ENCODE data around the gene SKAP1. TPM values are rescaled to one million over a fixed set of nuclear protein-coding genes. Genes with fewer than 3 reads are reported as not detected.
"Not testable (repeated sequence)": the region's sequence is repeated elsewhere in the genome, so short reads cannot be mapped to it uniquely, and the experiment has no call there.

Gene SKAP1
- total RNA-seq, 1 donor from 2014 or later = 25.4 TPM

DNA sequence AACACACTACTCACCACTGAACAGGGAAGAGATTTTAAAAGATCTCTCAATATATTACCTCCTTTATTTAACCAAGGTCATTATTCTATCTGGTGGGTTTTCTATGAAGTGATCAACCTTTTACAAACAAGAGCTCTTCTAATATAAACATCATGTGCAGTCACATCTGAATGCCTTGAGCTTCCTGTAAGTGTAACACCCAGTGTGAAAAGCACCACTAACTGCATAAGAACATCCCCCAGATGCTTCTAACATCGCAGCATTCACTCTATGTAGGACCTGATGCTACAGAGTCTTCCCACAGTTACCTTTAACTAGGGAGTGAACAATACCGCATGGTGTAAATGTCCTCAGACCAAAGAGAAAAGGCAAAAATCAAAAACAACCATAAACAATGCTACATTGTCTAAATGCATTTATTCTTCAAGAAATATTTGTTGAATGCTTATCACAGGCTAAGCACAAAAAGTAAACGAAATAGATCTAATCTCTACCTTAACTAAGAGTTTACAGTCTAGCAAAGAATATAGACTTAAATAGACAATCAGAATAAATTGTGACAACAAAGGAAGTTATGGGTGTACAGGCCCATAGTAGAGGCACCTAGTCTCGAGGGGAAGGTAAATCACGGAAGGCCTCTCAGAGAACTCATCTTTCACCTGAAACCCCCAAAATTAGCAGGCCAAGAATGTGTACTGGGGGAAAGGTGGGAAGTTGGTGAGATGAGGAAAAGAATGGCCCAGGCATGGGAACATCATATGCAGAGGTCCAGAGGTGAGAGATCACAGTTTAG, 16.2 kb downstream of the SKAP1 start:
- DNase-seq (ENCODE audit: low spot score) = no peak

DNA sequence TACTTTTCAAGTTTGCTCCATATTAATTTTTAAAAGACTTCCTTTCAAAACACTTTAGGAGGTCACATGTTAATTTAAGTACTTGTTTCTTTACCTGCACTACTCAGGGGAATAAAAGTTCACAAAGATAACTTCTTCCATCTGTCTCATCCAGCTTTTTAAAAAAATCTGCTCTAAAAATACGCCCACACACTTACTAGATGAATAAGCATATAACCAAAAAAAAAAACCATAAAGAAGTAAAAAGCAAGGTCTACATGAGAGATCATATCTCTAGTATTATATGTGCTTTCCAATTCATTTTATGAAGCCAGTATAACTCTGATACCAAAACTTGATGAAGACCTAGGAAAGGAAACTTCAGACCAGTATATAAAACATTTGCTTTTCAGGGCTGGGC, 17.2 kb downstream of the SKAP1 start:
- DNase-seq (ENCODE audit: low spot score) = no peak

GRCh38 chr17:48410821-48411220, 19.2 kb downstream of the SKAP1 start:
- DNase-seq (ENCODE audit: low spot score) = not testable (repeated sequence)

DNA sequence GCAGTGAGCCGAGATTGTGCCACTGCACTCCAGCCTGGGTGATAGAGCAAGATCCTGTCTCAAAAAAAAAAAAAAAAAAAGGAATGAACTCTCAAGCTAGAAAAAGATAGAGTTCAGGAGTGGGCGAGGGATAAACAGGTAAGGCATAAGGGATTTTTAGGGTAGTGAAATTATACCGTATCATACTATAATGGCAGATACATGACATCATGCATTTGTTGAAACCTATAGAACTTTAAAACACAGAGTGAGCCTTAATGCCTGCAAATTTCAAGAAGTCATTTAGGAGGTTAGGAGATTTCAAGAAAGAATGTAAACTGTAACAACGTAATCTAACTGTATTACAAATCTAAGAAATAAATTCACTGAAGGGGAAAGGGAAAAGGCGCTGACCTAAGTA, 20.4 kb downstream of the SKAP1 start:
- no peak for DNase-seq (ENCODE audit: low spot score)

GRCh38 chr17:48406936-48407567, 23.0 kb downstream of the SKAP1 start:
- DNase-seq (ENCODE audit: low spot score) = no peak

DNA sequence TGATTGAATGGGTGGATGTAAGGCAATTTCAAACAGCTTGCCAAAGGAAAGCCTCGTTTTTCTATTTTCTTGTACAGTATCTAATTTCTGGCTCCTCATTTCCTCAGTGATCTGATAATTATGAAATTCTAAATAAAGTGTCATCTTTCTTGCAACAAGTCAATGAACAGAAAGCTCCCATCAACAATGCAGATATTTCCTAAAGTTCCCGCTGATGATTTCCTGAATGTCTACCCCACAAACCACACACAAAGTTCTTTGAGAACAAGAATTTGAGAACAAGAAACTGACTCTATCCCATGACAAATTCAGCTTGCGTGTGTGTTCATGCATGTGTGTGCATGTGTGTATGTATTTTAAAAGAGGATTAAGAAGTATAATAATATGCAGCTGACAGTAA, 35.2 kb downstream of the SKAP1 start:
- no peak for DNase-seq (ENCODE audit: low spot score)

- DNase-seq (ENCODE audit: low spot score) = no peak
Observed at GRCh38 chr17:48393283-48393682, 36.7 kb downstream of the SKAP1 start.

GRCh38 chr17:48392857-48393256, 37.2 kb downstream of the SKAP1 start:
- DNase-seq (ENCODE audit: low spot score) = no peak

DNA sequence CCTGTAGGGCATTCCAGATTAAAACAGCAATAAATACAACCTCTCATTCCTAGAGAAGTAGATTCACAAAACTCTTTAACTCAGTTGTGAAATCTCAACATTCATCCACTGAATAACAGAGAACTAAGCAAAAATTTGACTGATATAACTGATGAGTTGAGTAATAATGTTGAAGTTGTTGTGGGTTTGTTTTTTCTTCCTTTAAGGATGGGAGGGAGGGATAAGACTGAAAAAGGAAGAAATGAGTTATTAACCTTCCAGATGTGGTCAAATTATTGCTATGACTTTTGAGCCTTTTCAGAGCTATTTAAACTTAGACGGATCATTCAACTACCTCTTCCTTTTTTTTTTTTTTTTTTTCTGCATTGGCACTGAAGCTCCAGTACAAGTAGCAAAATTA, 38.6 kb downstream of the SKAP1 start:
- DNase-seq (ENCODE audit: low spot score) = no peak

DNA sequence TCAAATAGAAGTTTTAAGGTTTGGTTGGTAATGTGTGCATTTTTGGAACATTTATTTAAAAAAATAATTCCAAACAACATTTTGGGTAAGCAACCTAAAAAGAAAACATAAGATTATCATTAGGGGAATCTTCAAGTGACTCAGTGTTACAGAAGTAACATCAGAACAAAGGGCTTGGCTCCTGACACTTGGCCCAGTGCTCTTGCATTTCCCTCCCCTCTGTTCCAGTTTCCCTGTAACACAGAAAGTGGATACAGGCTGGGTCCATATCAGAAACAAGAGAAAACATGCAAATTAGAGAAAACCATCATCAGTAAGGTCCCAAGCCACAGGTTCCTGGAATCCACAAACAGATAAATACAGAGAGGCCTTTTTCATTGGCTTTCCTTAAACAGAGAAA, 40.1 kb downstream of the SKAP1 start:
- no peak for DNase-seq (ENCODE audit: low spot score)

- no peak for DNase-seq (ENCODE audit: low spot score)
Observed at GRCh38 chr17:48388955-48389743, 40.9 kb downstream of the SKAP1 start.

- no peak for DNase-seq (ENCODE audit: low spot score)
Observed at GRCh38 chr17:48386826-48387225, 43.2 kb downstream of the SKAP1 start.

GRCh38 chr17:48385319-48385718, 44.7 kb downstream of the SKAP1 start:
- no peak for DNase-seq (ENCODE audit: low spot score)

DNA sequence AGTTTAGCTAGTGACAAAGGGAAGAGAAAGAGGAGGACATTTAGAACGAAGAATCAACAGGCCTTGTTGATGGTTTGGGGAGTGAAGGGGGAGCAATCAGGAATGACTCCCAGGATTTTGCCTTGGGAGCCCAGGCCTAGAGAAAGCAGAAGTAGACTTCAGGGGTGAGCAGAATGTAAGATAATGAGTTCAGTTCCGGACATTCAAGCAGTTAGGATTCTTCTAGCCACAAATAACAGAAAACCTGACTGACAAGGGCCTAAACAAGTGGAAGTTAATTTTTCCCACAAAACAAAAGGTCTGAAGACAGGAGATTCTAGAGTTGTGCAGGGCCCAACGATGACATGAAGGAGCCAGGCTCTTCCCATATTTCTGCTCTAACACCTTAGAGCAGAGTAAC, 45.9 kb downstream of the SKAP1 start:
- DNase-seq (ENCODE audit: low spot score) = no peak

GRCh38 chr17:48382989-48383388, 47.0 kb downstream of the SKAP1 start:
- no peak for DNase-seq (ENCODE audit: low spot score)

DNA sequence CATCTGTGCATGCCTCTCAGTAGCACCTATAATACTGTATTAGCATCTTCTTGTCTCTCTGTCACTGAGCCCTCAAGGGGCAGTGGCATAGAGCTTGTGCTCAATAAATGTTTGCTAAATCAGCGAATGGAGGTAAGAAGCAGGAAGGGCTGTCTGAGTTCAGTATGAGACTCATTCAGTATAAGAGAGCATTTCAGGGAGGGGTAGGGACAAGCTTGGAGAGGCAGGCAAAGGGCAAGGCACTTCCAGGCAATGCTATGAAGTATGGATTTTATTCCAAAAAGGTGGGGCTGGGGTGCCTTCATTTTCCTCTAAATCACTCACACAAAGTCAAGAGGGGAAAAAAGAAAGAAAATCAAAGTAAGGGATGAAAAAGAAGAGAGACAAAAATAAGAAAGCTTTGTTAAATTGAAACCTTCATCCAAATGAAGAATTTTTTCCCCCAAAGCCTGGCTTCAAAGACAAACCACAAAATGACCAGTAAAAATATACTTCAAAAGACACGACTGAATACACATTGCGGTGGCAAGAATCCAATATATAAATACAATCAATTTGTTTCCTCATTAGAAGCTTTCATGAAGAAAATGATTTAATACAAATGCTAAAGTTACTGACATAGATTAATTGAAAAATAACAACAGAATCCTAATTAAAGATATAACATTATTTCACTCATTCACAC, 51.2 kb downstream of the SKAP1 start:
- DNase-seq (ENCODE audit: low spot score) = no peak

- no peak for DNase-seq (ENCODE audit: low spot score)
Observed at GRCh38 chr17:48378238-48378637, 51.8 kb downstream of the SKAP1 start.

DNA sequence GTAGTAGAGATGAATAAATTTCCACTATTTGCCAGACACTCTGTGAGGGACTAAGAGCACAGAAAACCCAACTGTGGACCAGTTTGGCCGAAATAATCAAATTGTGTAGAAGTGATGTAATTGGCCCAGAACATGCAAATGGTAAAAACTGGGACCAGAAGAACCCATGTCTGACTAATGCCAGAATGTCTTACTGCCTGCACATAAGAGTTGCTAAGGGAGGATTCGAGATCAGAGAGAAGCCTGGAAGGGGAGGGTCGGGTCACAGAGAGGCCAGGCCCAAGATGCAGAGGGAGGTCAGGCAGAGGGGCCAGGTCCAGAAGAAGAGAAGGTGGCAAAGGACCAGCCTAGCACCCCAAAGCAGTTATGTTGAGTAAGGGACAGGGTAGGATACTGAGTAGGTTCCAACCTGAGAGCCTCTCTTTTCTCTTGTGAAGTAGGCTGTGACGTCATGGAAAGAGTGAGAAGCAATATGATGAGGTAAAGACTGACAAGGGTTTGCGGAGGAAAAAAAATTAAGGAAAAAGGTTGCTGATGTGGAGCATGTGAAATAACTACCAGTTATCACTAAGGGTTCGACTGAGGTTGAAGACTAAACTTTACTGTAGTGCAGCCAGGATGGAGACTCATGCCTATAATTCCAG, 53.2 kb downstream of the SKAP1 start:
- no peak for DNase-seq (ENCODE audit: low spot score)

DNA sequence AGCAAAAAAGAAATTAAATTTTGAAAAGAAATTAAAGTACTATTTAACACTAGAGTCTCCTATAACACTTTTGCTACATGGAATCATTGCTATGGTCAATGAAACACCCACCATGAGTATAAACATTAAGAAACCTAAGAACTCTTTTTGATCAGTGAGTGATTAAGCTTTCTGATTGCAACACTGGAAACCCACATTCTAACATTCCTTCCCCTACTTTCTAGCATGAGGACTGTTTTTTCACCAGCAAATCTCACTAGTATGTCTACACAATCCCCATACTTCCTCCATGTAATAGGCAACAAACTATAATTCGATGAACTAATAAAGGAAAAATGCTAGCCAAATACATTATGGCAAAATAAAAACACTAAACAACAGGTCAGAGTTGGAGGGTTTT, 54.7 kb downstream of the SKAP1 start:
- DNase-seq (ENCODE audit: low spot score) = no peak

DNA sequence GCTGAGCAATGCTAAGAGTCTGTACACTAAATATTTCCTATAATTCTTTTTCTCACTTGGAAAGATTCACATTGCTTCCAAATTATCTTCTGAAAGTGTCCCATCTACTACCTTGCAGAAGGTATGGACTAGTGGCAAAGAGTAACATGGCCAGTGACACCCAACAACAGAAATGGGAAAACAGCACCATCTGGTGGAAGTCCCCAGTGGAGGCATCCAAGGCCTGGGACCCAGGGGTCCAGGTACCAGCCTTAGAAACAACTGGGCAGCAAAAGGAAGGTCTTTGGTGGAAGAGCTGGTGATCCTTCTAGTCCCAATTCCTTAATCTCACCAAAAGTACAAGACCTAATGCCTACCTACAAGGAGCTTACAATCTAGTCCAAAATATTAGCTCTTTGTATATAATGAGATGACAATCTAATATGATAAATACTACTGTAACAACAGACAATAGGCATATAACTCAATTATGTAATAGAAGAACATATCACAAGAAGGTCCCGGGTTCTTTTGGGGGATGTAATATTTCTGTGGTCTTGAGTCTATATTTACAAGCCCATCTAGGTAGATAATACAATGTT, 55.3 kb downstream of the SKAP1 start:
- DNase-seq (ENCODE audit: low spot score) = no peak

DNA sequence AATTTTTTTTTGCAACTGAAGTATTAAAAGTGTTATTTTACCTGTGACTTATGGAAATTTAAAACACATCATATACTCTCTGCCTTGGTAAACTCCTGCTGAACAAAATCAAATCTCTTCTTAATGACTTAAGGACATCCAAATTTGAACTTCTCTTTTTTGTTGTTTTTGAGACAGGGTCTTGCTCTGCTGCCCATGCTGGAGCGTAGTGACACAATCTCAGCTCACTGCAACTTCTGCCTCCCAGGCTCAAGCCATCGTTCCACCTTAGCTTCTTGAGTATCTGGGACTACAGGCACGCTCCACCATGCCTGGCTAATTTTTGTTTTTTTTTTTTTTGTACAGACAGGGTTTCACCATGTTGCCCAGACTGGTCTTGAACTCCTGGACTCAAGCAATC, 56.1 kb downstream of the SKAP1 start:
- DNase-seq (ENCODE audit: low spot score) = no peak
